Fibroblast of lung (primary cell): ENCODE data around the gene PDE3B.

Experiments
- CTCF ChIP-seq, 2 donors: IDR thresholded peaks in 1 of 2; conservative IDR thresholded peaks in 1 of 2; 1 replicate in 1 of 2; 2 replicates in 1 of 2; pipeline ENCODE4 v1.5.1; 2011 to 2012; ENCODE audit warnings: low read length in 2 of 2, control low read depth in 1 of 2, inconsistent platforms in 1 of 2, low read depth in 1 of 2, mild to moderate bottlenecking in 1 of 2
- EZH2 ChIP-seq: IDR thresholded peaks from 2 replicates; pipeline ENCODE4 v1.5.1; 2012; ENCODE audit warnings: low read length, control low read depth, mild to moderate bottlenecking; ENCODE audit errors: missing control alignments

DNA sequence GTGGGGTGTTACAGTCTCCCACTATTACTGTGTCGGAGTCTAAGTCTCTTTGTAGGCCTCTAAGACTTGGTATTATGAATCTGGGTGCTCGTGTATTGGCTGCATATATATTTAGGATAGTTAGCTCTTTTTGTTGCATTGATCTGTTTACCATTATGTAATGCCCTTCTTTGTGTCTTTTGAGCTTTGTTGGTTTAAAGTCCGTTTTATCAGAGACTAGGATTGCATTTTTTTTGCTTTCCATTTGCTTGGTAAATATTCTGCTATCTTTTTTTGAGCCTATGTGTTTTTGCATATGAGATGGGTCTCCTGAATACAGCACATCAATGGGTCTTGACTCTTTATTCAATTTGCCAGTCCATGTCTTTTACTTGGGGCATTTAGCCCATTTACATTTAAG, 97.6 kb downstream of the PDE3B start:
- TF ChIP-seq CTCF (conservative IDR thresholded peaks at IDR 0.05 in 1 of 2, IDR thresholded peaks at IDR 0.05 in 1 of 2; ENCODE audit: low read depth in 1 of 2, low read length in 2 of 2), result no peak
- no peak for TF ChIP-seq EZH2
